GM19239 (cell line): ENCODE data around the gene DROSHA.
A peak's percentile ranks its signal among the peaks of the same experiment; 100 is the strongest.

Experiments
- DNase-seq: peaks from one replicate; pipeline ENCODE4 v3.0.0; 2011; ENCODE audit warnings: low spot score; ENCODE audit not compliant: insufficient read length
- FAIRE-seq: peaks from 2 replicates; lab custom pipeline; 2011; peaks lifted over from hg19 to GRCh38; lab: Jason Lieb, UNC

Gene DROSHA

GRCh38 chr5:31530541-31531265 lies 1.2 kb downstream of the DROSHA start:
- FAIRE-seq (no peak), DNase-seq (no peak)

- no peak for DNase-seq
- no peak for FAIRE-seq
These were observed 8.9 kb downstream of the DROSHA start for GRCh38 chr5:31523041-31523440.

- FAIRE-seq (no peak), DNase-seq (no peak)
These were observed 15.1 kb downstream of the DROSHA start for GRCh38 chr5:31516802-31517201.

- no peak for DNase-seq
- no peak for FAIRE-seq
These were observed 20.6 kb downstream of the DROSHA start for GRCh38 chr5:31511305-31511704.

- FAIRE-seq, result no peak
- no peak for DNase-seq
These were observed 27.4 kb downstream of the DROSHA start for GRCh38 chr5:31504529-31504928.

GRCh38 chr5:31502506-31502905 lies 29.4 kb downstream of the DROSHA start:
- FAIRE-seq (no peak), DNase-seq (no peak)

GRCh38 chr5:31500256-31500655 lies 31.6 kb downstream of the DROSHA start:
- DNase-seq (no peak), FAIRE-seq (no peak)

- FAIRE-seq, result no peak
- no peak for DNase-seq
These were observed 35.0 kb downstream of the DROSHA start for GRCh38 chr5:31496891-31497290.

- no peak for FAIRE-seq
These were observed 35.6 kb downstream of the DROSHA start for GRCh38 chr5:31496301-31496700.

GRCh38 chr5:31495336-31495735 lies 36.6 kb downstream of the DROSHA start:
- DNase-seq (no peak), FAIRE-seq (no peak)

More at GRCh38 chr5:31496301-31496700, 35.6 kb downstream of the DROSHA start:
- no peak for DNase-seq

- no peak for FAIRE-seq
- no peak for DNase-seq
These were observed 39.0 kb downstream of the DROSHA start for GRCh38 chr5:31492869-31493268.

- DNase-seq (no peak), FAIRE-seq (no peak)
These were observed 44.4 kb downstream of the DROSHA start for GRCh38 chr5:31487506-31487905.

GRCh38 chr5:31486441-31486840 lies 45.5 kb downstream of the DROSHA start:
- DNase-seq, result no peak
- no peak for FAIRE-seq

GRCh38 chr5:31485376-31486207 lies 46.3 kb downstream of the DROSHA start:
- DNase-seq (no peak), FAIRE-seq (no peak)

GRCh38 chr5:31481531-31482165 lies 50.2 kb downstream of the DROSHA start:
- DNase-seq (no peak), FAIRE-seq (peak; percentile 23)

GRCh38 chr5:31479706-31480105 lies 52.2 kb downstream of the DROSHA start:
- no peak for FAIRE-seq
- no peak for DNase-seq

GRCh38 chr5:31478901-31479300 lies 53.0 kb downstream of the DROSHA start:
- no peak for FAIRE-seq
- DNase-seq, result no peak

GRCh38 chr5:31477971-31478370 lies 53.9 kb downstream of the DROSHA start:
- DNase-seq, result no peak
- FAIRE-seq, result no peak

GRCh38 chr5:31477516-31477915 lies 54.4 kb downstream of the DROSHA start:
- no peak for FAIRE-seq
- no peak for DNase-seq

GRCh38 chr5:31476738-31477141 lies 55.2 kb downstream of the DROSHA start:
- FAIRE-seq (no peak), DNase-seq (no peak)

GRCh38 chr5:31471916-31472315 lies 60.0 kb downstream of the DROSHA start:
- FAIRE-seq (peak; percentile 31), DNase-seq (no peak)
